ENCODE data around the gene ITSN1. TPM values are rescaled to one million over a fixed set of nuclear protein-coding genes. Genes with fewer than 3 reads are reported as not detected.
"Not testable (repeated sequence)": the region's sequence is repeated elsewhere in the genome, so short reads cannot be mapped to it uniquely, and the experiment has no call there.

Gene ITSN1
- total RNA-seq, 3 donors from 2014 or later, result 39.5 to 113 (median 58.3) TPM

- Histone ChIP-seq H3K9me3 (no peaks in the 10 kb centered on the region), H3K27ac (no peak overlapping the region), H3K4me3 (no peak overlapping the region), H3K4me1 (peaks cover 0 to 6% of the 10 kb centered on the region in 2 donors), H3K36me3 (no peaks in the 10 kb centered on the region), H3K27me3 (no peaks in the 10 kb centered on the region)
- no peak for DNase-seq (ENCODE audit: low spot score in 2 of 2)
- TF ChIP-seq CTCF (IDR thresholded peaks at IDR 0.05), result no peak
- intact Hi-C loops (cut with DNase I; ENCODE audit: low total_unique reads), result no loop called here
Observed at GRCh38 chr21:33668180-33668579, 25.9 kb downstream of the ITSN1 start.

- H3K36me3 ChIP-seq, result no peaks in the 10 kb centered on the region
- H3K27me3 ChIP-seq, result no peaks in the 10 kb centered on the region
- no peak overlapping the region for H3K4me3 ChIP-seq
- TF ChIP-seq POLR2A (IDR thresholded peaks at IDR 0.05) (no peak), CTCF (IDR thresholded peaks at IDR 0.05) (no peak), POLR2AphosphoS5 (IDR thresholded peaks at IDR 0.05) (no peak)
- no peaks in the 10 kb centered on the region for H3K9me3 ChIP-seq
- H3K4me1 ChIP-seq, result peaks cover 0 to 6% of the 10 kb centered on the region in 2 donors
- no peak for DNase-seq (ENCODE audit: low spot score in 2 of 2)
- intact Hi-C loops (cut with DNase I; ENCODE audit: low total_unique reads), result no loop called here
- H3K27ac ChIP-seq, result no peak overlapping the region
Observed at GRCh38 chr21:33668620-33669019, 26.3 kb downstream of the ITSN1 start.

- H3K27me3 ChIP-seq, result no peaks in the 10 kb centered on the region
- intact Hi-C loops (cut with DNase I; ENCODE audit: low total_unique reads), result no loop called here
Observed at GRCh38 chr21:33670076-33670978, 28.0 kb downstream of the ITSN1 start.

GRCh38 chr21:33673473-33673872, 31.2 kb downstream of the ITSN1 start:
- H3K4me3 ChIP-seq, result no peak overlapping the region
- intact Hi-C loops (cut with DNase I; ENCODE audit: low total_unique reads), result no loop called here
- TF ChIP-seq POLR2A (IDR thresholded peaks at IDR 0.05) (no peak), POLR2AphosphoS5 (IDR thresholded peaks at IDR 0.05) (no peak), CTCF (IDR thresholded peaks at IDR 0.05) (no peak)
- no peak overlapping the region for H3K27ac ChIP-seq
- H3K4me1 ChIP-seq, result peaks cover 0 to 4% of the 10 kb centered on the region in 2 donors
- no peak for DNase-seq (ENCODE audit: low spot score in 2 of 2)
- no peaks in the 10 kb centered on the region for H3K9me3 ChIP-seq
- no peaks in the 10 kb centered on the region for H3K36me3 ChIP-seq
- H3K27me3 ChIP-seq, result no peaks in the 10 kb centered on the region

More at GRCh38 chr21:33670076-33670978, 28.0 kb downstream of the ITSN1 start:
- no peaks in the 10 kb centered on the region for H3K9me3 ChIP-seq
- TF ChIP-seq POLR2A (IDR thresholded peaks at IDR 0.05) (no peak), POLR2AphosphoS5 (IDR thresholded peaks at IDR 0.05) (no peak), CTCF (IDR thresholded peaks at IDR 0.05) (no peak)
- no peak overlapping the region for H3K27ac ChIP-seq
- H3K4me3 ChIP-seq, result no peak overlapping the region
- H3K36me3 ChIP-seq, result no peaks in the 10 kb centered on the region
- DNase-seq (ENCODE audit: low spot score in 2 of 2), result no peak
- H3K4me1 ChIP-seq, result peaks cover 0 to 6% of the 10 kb centered on the region in 2 donors

- no peak for DNase-seq (ENCODE audit: low spot score in 2 of 2)
- Histone ChIP-seq H3K9me3 (no peaks in the 10 kb centered on the region), H3K4me3 (no peak overlapping the region), H3K27me3 (no peaks in the 10 kb centered on the region), H3K27ac (no peak overlapping the region), H3K36me3 (no peaks in the 10 kb centered on the region), H3K4me1 (no peaks in the 10 kb centered on the region)
- TF ChIP-seq POLR2AphosphoS5 (IDR thresholded peaks at IDR 0.05) (no peak), CTCF (IDR thresholded peaks at IDR 0.05) (no peak), POLR2A (IDR thresholded peaks at IDR 0.05) (no peak)
- intact Hi-C loops (cut with DNase I; ENCODE audit: low total_unique reads), result no loop called here
Observed at GRCh38 chr21:33674226-33674625, 31.9 kb downstream of the ITSN1 start.

- H3K36me3 ChIP-seq, result not testable (repeated sequence)
Observed at GRCh38 chr21:33676666-33677065, 34.4 kb downstream of the ITSN1 start.

More at GRCh38 chr21:33676666-33677065, 34.4 kb downstream of the ITSN1 start:
- H3K9me3 ChIP-seq; H3K27ac ChIP-seq; H3K27me3 ChIP-seq; DNase-seq (ENCODE audit: low spot score in 2 of 2); H3K4me3 ChIP-seq; H3K4me1 ChIP-seq; intact Hi-C loops (cut with DNase I; ENCODE audit: low total_unique reads): not testable (repeated sequence)
